Jurkat, Clone E6-1 (cell line): Measurements from ENCODE around the gene NKD1.

Experiments used
- DNase-seq: peaks from one replicate; pipeline ENCODE4 v3.0.0-alpha.2; 2011; ENCODE audit warnings: low read depth, low spot score
- H3K4me3 ChIP-seq: 2 replicates; pipeline ENCODE4 v1.5.1; 2011; ENCODE audit warnings: mild to moderate bottlenecking, low read length, control low read depth, moderate library complexity

Gene NKD1

DNA sequence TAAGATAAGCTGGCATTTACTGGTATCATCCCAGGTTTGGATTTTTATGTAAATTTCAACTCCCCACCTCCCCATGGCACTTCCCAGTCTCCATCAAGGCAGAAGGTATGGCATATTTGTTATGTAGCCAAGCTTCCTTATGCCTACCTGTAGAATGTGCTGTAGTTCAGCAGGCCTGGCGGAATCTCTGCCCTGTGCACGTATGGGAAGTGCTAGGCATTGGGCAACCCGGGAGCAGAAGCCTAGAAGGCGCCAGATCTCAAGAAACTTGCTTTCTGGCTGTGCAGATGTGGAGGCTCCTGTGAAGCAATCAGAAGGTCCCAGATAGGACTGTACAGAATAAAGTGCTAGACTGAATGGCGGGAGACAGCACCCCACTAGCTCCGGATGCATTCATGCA lies 68.2 kb downstream of the NKD1 start:
- no peak for DNase-seq
- H3K4me3 ChIP-seq, result no peak overlapping the region

DNA sequence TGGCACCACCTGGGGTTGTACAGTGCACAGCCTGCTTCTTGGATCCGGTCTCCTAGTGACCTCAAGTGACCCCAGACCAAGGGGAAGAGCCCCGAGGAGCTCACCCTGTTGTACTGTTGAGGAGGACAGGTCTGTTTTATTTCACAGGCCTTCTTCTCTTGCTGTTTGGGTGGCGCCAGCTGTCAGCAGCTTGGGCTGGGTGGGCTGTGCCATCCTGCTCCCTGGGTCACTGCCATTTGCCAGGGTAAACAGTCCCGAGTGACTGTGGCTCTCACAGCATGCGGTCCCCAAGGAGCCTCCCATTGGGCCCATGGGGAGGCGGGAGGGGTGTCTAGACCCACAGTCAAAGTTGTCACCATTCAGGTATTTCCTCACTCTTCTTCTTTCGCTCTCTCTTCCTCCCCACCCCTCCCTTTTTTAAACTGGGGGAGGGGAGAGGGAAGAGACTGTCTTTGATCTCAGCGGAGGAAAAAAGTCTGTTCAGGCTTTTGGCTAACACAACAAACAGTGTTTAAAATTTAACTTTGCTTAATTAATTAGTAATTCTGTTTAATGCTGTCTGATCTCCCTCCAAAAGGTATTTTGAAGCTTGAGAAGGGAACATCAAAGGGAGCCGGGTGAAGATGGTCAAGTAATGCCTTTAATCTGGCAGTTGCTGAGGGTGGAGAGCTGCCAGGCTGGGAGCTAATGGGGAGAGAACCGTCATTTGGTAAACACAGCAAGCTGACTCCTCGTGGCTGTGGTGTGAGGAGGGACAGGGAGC lies 68.9 kb downstream of the NKD1 start:
- H3K4me3 ChIP-seq, result no peak overlapping the region
- DNase-seq, result no peak

DNA sequence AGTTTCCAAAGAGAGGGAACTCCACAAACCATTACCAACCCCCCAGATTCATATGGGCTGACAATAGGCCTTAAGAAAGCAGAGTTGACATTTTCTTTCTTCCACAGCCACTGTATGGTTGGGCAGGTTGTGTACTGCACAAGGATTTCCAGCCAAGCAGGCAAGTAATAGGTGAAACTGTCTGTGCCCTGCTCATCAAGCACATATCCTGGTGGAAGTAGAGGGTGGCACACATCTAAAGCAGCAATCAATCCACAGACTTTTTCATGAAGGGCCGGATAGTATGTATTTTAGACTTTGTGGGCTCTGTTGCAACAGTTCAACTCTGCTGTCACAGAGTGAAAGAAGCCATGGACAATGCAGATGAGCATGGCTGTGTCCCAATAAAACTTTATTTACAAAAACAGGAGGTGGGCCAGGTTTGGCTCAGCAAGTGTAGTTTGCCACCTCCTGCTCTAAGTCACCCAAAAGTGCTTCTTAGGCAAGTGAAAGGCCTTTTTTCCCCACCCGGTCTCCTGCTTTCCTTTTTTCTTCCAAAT lies 69.5 kb downstream of the NKD1 start:
- DNase-seq, result no peak
- no peak overlapping the region for H3K4me3 ChIP-seq

DNA sequence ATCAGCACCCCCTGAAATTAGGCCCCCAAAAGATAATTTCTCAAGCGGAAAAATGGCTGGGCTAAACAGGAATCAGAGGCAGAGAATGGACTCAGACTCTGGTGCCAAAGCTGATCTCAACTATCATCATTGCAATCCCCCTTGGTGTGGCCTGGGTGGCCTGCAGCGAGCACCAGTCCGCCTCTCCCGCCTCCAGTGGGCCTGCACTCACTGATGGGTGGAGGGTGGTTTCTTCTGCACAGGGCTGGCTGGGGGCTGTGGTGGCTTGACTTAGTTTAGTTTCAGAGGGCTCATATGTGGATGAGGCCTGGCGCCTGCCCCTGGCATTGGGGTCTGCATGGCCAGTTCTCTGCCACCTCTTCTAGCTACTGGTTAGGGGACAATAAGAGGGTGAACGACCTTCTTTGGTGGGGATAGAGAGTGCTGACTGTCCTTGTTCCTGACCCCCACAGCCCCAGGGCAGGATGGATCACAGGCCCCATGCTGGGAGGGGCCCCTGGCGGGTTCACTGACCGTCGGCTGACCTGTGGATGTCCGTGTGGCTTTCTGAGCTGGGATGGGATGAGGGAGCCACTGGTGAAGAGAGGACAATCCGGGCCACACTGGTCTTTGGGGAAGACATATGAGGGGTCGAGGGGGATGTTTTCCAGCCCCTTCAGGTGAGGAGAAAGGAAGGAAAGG lies 70.2 kb downstream of the NKD1 start:
- no peak for DNase-seq
- H3K4me3 ChIP-seq, result no peak overlapping the region

DNA sequence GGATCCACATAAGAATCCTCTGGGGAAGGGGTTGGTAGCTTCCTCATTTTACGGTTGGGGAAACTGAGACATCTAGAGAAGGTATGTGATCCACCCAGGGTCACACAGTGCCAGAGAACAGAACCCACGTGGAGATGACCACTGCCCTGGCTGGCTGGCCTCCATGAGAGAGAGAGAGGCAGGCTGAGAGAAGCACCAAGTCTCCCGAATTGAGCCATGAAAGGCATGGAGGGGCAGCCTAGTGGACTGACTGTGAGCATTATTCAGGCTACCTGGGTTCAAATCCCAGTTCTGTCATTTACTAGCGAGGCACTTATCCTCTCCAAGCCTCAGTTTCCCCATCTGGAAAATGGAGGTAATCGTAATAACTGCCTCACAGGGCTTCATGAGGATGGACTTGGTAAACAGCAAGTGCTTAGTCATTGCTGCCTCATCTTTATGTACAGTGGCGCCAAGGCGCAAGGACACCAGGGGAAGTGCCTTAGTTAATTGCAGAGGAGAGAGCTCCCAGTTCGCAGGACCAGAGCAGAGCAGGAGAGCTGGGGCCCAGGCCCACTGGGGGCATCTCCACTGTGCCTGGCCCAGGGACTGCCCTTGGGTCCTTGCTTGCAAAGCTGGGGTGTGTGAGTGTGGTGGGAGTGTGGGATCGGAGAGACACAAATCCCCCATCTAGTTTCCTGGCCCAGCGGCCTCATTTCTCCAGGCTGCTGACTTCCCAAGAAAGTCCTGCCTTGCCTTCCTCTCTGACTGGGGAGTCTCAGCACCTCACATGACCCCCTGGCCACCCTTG lies 71.7 kb downstream of the NKD1 start:
- no peak overlapping the region for H3K4me3 ChIP-seq
- no peak for DNase-seq

DNA sequence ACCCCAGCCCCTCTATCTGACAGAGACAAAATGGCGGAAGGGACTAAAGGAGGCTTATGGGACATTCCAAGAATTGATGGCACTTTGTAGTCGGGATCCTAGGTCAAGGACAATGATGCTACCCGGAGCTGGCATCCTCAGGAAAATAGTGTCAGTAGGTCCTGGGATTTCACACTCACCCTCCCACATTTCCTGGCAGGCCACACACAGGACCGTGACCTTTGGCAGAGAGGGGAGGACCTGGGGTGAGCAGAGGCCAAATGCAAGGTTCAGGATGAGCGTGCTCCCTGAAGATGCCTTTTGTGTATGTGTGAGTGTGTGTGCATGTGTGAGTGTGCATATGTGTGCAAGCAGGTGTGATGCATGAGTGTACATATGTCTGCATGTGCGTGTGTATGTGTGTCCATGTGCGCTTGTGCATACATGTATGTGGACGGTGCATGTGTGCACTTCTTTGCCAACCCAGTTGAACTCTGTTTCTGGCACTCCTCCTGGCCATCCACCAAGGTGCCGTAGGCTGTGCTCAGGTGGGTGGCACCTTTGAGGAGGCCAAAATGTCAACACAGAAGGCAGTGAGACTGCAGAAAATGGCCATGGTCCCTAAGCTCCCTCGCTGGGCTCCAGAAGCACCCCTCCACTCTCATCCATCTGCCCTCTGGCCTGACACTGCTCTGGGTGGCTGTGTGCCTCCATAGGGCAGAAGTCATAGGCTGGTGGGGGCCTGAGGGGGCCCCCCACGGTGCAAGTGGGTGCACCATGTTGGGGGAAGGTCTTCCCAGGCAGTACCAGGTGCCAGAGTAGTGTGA lies 72.7 kb downstream of the NKD1 start:
- DNase-seq, result no peak
- H3K4me3 ChIP-seq, result no peak overlapping the region

DNA sequence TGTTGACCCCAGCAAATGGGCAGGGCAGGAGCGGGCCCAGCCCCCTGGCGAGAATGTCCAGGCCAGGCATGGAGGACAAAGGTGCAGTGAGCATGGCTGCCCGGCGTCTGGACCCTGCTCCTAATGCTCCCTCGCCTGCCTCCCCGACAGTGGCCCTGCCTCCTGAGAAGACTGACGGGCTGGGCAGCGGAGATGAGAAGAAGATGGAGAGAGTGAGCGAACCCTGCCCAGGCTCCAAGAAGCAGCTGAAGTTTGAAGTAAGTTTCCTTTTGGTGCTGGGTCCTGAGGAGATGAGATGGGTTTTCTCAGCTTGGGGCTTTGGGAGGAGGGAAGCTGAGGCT lies 73.2 kb downstream of the NKD1 start:
- no peak for DNase-seq
- no peak overlapping the region for H3K4me3 ChIP-seq

DNA sequence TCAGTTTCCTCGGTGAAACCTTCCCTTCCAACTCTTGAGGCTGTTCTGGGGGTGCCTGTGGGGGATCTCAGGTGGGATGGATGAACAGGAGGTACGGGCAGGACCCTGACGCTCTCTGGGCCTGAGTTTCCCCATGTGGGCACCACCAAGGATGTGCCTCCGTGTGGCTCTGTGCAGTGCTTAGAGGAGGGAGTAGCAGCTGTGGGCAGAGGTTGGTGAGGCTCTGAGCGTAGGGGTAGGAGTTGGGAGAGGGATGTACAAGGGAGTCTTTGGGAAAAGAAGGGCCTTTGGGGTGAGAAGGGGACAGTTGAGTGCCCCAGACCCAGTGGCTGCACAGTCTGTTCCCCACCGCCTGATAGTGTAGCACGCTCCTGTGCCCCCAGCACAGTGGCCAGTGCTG lies 73.8 kb downstream of the NKD1 start:
- DNase-seq, result no peak
- no peak overlapping the region for H3K4me3 ChIP-seq

DNA sequence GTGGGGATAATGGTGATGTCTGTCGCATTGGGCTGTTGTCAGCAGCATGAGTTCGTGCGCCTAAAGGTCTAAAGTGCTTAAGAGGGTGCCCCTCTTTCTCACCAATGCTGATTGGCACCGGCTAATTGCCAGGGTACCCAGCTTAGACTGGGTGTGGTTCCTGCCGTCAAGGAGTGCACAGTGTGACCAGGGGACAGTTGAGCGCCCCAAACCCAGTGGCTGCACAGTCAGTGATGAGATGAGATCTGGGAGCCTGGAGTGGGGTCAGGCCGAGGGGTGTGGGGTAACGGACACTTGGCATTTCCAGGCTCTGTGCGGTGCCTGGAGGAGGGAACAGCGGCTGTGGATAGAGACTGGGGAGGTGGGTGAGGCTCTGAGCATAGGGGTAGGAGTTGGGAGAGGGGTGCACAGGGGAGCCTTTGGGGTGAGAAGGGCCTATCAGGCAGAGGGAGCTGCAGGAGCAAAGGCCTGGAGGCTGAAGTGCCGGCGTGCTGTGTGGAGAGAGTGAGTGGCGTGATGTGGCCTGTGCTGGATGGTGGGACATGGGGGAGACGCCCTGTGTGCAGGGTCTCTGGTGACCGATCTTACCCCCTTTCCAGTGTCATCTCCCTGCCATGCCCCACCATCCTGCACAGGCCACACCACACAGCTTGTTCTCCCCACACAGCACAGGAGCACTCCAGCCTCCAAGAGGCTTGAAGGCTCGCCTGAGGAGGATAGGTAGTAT lies 74.6 kb downstream of the NKD1 start:
- H3K4me3 ChIP-seq, result no peak overlapping the region
- DNase-seq, result no peak

DNA sequence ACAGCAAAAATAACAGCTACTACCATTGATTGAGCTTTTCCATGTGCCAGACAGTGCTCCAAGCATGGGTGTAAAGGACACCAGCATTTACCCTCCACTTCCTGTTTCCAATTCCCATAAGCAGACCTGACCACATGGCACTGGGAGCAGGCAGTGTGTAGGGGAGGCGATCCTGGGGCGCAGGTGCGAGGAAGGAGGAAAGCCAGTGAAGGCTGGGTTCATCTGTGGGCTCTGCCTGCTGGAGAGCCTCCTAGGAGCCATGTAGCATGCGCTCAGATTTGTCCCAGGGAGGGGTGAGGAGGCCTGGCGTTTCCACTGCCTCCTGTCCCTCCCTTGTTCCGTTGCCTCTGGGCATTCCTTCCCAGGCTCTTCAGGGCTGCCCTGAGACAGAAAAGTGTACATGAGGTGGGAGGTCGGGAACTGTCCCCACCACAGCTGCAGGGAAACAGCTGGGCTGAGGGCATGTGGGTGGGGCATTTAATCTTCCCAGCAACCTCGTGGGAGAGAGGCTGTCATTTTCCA lies 76.3 kb downstream of the NKD1 start:
- H3K4me3 ChIP-seq, result no peak overlapping the region
- DNase-seq, result no peak

DNA sequence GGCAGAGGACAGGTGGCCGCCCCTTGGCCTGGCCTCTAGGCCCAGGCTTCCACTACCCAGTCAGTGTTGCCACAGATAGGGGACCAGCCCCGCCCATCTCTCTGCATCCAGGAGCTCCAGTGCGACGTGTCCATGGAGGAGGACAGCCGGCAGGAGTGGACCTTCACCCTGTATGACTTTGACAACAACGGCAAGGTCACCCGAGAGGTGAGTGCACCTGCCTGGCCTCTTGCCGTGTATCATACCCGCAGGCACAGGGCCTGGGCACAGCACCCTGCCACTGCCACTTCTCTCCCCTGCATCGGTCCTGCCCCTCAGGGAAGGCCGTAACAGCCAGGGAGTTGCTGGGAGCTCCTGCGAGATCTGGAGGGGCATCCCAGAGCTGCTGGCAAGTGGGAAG lies 77.2 kb downstream of the NKD1 start:
- DNase-seq, result no peak
- no peak overlapping the region for H3K4me3 ChIP-seq

DNA sequence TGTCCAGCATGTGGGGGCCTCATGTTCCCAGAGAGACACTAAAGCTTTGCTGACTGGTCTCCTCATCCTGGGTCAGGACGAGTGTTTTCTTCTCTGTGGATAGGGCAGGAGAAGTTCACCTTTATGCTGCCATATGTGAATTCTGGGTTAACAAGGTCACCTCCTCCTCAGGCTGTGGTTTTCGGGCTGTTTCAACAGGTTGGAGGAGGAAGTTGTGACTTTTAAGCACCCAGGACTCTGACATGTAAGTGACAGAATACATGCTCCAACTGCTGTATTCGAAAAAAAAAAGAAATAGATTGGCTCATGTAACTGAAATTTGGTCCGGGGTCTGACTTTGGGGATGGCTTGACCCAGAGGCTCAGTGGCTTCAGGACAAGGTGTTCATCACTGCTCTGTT lies 78.7 kb downstream of the NKD1 start:
- DNase-seq, result no peak
- H3K4me3 ChIP-seq, result no peak overlapping the region

DNA sequence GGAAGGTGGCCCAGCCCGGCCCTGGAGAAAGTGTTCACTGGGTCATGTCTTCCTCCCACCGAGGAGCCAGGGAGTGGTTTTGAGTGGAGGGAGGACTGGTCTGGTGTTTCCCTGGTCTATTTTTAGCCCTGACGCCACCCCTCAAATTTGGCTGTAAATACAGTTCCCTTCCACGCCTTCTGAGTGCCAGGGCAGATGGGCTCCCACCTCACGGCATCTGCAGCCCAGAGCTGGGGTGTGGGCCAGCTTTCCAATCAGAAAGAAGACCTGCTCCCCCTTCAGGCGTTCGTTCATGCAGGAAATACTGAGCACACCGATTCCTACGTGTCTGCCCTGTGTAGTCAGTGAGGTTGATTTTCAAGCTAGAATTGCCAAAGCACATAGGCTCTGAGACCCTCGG lies 79.2 kb downstream of the NKD1 start:
- H3K4me3 ChIP-seq, result no peak overlapping the region
- peak; percentile 12 for DNase-seq

DNA sequence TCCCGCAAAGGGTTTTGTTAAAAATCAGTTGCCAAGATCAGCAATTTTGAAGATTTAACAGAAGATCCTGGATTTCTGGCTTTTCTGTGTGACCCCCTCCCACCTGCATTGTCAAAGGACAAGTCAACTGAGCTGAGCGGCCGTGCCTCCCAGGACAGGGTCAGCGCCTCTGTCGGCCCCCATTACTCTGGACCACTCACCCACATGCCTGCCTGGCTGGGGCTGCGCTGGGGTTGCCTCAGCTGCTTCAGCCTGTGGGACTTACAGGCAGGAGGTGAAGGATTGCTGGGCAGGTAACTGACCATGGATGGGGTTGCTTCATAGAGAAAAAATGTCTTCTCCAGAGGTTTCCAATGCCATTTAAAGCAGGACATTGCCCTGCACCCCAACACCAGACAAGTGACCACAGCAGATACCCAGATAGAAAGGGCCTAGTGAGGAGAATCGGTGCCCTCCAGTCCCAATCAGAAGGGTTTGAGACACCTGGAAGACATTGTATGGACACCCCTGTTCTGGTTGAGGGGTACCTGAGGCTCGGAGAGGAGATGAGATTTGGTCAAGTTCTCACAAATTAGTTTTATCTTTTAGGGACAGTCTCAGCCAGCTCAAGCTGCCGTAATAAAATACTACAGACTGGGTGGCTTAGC lies 80.1 kb downstream of the NKD1 start:
- no peak for DNase-seq
- H3K4me3 ChIP-seq, result no peak overlapping the region

DNA sequence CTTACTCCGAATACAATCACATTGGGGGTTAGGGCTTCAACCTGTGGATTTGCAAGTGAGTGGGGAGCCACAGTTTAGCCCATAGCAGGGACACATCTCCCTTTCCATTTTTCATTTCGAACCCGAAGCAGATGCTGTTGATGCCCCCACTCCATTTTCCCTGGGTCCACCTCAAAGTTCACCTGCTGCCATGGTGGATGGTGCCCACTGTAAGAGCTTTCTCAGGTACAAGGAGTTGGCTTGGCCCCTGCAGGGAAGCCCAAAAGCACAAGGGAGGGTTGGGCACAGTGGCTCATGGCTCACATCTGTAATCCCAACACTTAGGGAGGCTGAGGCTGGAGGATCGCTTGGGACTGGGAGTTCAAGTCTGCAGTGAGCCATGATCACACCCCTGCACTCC lies 81.1 kb downstream of the NKD1 start:
- H3K4me3 ChIP-seq, result no peak overlapping the region
- DNase-seq, result no peak

DNA sequence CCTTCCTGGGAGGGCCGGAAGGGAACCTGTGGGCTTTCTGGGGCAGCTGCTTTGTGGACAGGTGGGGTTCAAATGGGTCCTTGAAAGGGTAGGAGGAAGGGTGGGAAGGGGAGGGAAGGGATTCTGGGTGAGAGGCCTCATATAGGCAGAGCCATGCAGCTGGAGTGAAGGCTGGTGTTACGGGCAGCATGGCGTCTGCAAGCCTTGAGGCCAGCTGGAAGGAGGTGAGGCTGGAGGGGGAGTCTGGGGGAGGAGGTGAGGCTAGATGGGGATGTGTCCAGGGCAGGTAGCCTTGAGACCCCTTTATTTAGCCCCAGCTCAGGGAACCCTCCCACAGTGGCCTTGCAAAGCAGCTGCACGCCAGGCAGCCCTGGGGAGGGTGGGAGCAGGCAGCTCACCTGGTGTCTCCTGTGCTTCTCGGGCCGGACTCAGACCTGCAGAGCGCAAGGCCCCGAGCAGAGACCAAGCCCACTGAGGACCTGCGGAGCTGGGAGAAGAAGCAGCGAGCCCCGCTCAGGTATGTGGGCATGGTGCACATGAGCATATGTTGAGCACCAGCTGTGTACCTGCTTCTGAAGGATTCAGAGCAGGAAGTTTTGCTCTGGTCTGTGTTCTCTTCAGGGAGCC lies 82.3 kb downstream of the NKD1 start:
- no peak for DNase-seq
- H3K4me3 ChIP-seq, result no peak overlapping the region

DNA sequence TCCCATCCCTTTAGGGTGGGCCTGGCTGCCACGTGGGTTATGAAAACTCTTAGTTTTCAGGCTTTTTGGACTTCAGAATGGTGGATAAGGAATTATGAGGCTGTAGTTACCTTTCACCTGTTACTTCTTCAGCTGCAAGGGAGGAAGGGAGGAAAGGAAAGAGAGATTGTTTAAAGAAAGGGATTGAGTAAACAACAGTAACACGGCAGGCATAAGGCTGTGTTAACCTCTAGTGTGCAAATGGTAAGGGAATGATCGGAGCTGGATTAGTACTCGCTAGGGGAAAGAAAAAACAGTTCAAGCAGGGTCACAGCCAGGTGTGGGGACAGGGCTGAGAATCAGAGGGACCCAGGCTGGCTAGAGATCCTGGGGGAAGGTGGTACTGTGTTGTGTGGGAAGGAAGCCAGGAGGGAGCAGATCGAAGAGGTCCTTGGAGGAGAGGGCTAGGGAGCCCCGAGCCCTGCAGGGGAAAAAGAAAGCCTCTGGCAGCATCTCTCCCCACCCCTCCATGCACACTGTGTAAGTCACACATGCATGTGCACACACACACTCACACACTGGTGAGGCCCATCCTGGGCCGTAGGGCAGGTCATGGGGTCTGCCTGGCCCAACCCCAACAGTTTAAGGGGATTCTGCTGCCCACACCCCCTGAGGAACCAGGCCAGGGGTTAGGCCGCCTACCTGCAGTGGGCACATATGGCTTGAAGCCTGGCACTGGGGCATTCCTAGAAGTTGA lies 83.2 kb downstream of the NKD1 start:
- no peak overlapping the region for H3K4me3 ChIP-seq
- DNase-seq, result no peak
